T-helper 1 cell treated with Interleukin-12 subunit alpha and Interleukin-12 subunit beta and Interleukin-4 antibody, amounts not matched to agents 30 μg/mL and 1 μg/mL, for 36 hours (primary cell): ENCODE data around the gene ZNF823.

ENCODE experiments used
- H3K27ac Mint-ChIP-seq: one replicate; pipeline ENCODE4 v1.8.0; 2021; ENCODE audit warnings: mild to moderate bottlenecking, mixed read lengths
- H3K27me3 Mint-ChIP-seq: one replicate; pipeline ENCODE4 v1.8.0; 2021; ENCODE audit warnings: low read depth, mixed read lengths
- H3K36me3 Mint-ChIP-seq: one replicate; pipeline ENCODE4 v1.8.0; 2021; ENCODE audit warnings: low read depth, mixed read lengths
- H3K4me1 Mint-ChIP-seq: one replicate; pipeline ENCODE4 v1.8.0; 2021; ENCODE audit warnings: low read depth, mixed read lengths
- H3K4me3 Mint-ChIP-seq: one replicate; pipeline ENCODE4 v1.8.0; 2021; ENCODE audit warnings: mild to moderate bottlenecking, moderate library complexity, mixed read lengths
- H3K9me3 Mint-ChIP-seq: one replicate; pipeline ENCODE4 v1.8.0; 2021; ENCODE audit warnings: mixed read lengths

ZNF823 gene

GRCh38 chr19:11705474-11705873 is 33.3 kb downstream of the ZNF823 start:
- Mint-ChIP-seq H3K9me3 (peaks cover 37% of the 10 kb centered on the region), H3K27me3 (no peaks in the 10 kb centered on the region), H3K4me3 (no peak overlapping the region), H3K36me3 (no peaks in the 10 kb centered on the region), H3K27ac (no peak overlapping the region), H3K4me1 (no peaks in the 10 kb centered on the region)

- H3K4me3 Mint-ChIP-seq: no peak overlapping the region
- peaks cover 28% of the 10 kb centered on the region for H3K9me3 Mint-ChIP-seq
- H3K4me1 Mint-ChIP-seq: no peaks in the 10 kb centered on the region
- H3K27me3 Mint-ChIP-seq: no peaks in the 10 kb centered on the region
- no peak overlapping the region for H3K27ac Mint-ChIP-seq
- no peaks in the 10 kb centered on the region for H3K36me3 Mint-ChIP-seq
These were observed 34.1 kb downstream of the ZNF823 start for GRCh38 chr19:11704626-11705025.

GRCh38 chr19:11699931-11700794 is 38.6 kb downstream of the ZNF823 start:
- H3K36me3 Mint-ChIP-seq: no peaks in the 10 kb centered on the region
- H3K4me1 Mint-ChIP-seq: no peaks in the 10 kb centered on the region
- H3K27ac Mint-ChIP-seq: no peak overlapping the region
- peaks cover 4% of the 10 kb centered on the region for H3K27me3 Mint-ChIP-seq
- H3K9me3 Mint-ChIP-seq: peaks cover 12% of the 10 kb centered on the region
- no peak overlapping the region for H3K4me3 Mint-ChIP-seq

DNA sequence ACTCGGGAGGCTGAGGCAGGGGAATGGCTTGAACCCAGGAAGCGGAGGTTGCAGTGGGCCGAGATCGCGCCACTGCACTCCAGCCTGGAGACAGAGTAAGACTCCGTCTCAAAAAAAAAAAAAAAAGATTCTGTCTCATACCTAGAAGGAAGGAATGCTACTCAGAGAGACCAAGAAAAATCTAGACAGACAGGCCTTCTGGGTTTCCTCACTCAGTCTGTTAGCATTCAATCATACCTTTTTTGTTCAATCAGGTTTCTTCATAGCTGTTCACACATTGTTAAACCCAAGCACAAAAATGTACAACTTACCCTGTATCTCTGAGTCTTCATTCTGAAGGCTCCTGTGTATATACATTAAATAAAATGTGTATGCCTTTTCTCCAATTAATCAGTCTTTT is 40.5 kb downstream of the ZNF823 start:
- Mint-ChIP-seq H3K27me3 (peaks cover 20% of the 10 kb centered on the region), H3K36me3 (no peaks in the 10 kb centered on the region), H3K4me1 (peaks cover 8% of the 10 kb centered on the region), H3K9me3 (peaks cover 12% of the 10 kb centered on the region), H3K4me3 (no peak overlapping the region), H3K27ac (no peak overlapping the region)

DNA sequence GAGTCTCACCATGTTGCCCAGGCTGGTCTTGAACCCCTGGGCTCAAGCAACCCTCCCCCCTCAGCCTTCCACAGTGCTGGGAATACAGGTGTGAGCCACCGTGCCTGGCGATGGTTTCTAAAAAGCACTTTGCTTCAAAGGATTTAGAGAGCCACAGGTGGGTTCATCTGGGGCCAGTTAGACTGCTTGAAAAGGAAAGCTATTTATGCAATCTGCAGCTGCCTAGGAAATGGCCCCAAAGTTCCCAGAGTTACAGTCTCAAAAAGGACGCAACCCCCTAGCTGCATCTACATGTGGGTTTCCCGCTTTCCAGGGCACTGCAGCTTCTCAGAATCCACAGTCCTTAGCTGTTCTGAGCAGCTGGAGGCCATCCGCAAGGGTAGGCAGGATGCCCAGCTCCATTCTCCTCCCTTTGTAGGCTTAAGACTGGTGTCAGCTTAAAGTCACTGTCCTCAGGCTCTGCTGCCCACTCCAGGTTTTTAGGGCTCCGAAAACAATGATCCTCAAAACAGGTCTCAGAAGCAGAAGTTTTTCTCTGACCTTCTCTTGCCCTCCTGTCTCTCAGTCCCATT is 41.4 kb downstream of the ZNF823 start:
- Mint-ChIP-seq H3K36me3 (no peaks in the 10 kb centered on the region), H3K27me3 (peaks cover 23% of the 10 kb centered on the region), H3K4me3 (no peak overlapping the region), H3K27ac (no peak overlapping the region), H3K4me1 (peaks cover 8% of the 10 kb centered on the region), H3K9me3 (peaks cover 9% of the 10 kb centered on the region)

- H3K27me3 Mint-ChIP-seq: peaks cover 23% of the 10 kb centered on the region
- peak overlapping the region; percentile 87 for H3K4me3 Mint-ChIP-seq
- H3K9me3 Mint-ChIP-seq: peaks cover 18% of the 10 kb centered on the region
- peaks cover 8% of the 10 kb centered on the region for H3K4me1 Mint-ChIP-seq
- H3K36me3 Mint-ChIP-seq: peaks cover 1% of the 10 kb centered on the region
- no peak overlapping the region for H3K27ac Mint-ChIP-seq
These were observed 44.0 kb downstream of the ZNF823 start for GRCh38 chr19:11694533-11695439.

DNA sequence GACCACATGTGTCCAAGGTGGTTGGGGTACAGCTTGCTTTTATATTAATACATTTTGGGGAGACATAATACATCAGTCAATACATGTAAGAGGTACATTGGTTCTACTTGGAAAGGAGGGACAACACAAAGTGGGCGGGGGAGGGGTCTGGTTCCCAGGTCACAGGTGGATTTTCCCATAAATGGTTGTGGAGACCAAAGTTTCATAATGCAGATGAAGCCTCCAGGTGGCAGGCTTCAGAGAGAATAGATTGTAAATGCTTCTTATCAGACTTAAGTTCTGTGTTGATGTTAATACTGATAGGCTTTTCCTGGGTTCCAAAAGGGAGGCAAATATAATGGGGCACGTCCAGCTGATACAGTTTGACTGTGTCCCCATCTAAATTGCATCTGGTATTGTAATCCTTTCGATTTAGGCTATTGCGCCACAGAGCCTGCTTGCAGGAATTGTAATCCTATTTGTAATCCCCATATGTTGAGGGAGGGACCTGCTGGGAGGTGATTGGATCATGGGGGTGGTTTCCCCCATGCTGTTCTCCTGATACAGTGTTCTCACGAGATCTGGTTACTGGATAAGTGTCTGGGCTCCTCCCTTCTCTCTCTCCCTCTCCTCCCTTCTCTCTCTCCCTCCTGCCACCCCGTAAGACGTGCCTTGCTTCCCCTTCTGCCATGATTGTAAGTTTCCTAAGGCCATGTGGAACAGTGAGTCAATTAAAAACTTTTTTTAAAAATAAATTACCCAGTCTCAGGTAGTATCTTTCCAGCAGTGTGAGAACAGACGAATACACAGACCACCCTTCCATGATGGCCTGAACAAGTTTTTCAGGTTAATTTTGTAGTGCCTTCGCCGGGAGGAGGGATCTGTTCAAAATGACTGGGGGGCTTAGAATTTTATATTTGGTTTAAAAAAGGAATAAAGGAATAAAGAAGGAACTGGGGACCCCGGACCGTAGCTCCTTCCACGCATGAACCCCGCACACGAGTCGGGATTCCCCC is 44.9 kb downstream of the ZNF823 start:
- peaks cover 23% of the 10 kb centered on the region for H3K27me3 Mint-ChIP-seq
- no peak overlapping the region for H3K27ac Mint-ChIP-seq
- peaks cover 8% of the 10 kb centered on the region for H3K4me1 Mint-ChIP-seq
- H3K36me3 Mint-ChIP-seq: peaks cover 3% of the 10 kb centered on the region
- peak overlapping the region; percentile 10 for H3K4me3 Mint-ChIP-seq
- H3K9me3 Mint-ChIP-seq: peaks cover 26% of the 10 kb centered on the region

DNA sequence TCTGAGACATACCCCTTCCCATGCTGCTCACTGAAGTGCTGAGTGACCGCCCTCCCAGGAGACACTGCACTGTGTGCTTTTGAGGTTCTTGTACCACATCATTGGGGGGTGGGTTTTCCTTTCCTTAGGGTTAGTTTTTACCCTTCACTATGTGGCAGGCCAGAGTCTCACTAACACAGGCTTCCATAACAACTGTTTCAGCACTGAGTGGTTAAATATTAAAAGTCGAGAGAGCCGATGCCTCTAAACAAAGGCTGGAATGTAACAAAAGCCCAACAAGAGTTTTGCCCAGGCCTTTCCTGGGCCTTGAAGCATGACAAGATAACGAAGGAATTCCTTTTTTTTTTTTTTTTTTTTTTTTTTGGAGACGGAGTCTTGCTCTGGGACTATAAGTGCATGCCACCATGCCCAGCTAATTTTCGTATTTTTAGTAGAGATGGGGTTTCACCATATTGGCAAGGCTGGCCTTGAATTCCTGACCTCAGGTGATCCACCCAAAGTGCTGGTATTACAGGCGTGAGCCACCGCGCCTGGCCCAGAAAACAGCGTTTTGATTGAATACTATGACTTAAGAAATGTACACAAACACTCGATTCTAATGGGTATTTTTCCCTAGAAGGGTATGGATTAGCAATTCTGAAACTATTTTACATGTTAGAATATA is 46.5 kb downstream of the ZNF823 start:
- Mint-ChIP-seq H3K9me3 (peaks cover 35% of the 10 kb centered on the region), H3K27me3 (peaks cover 23% of the 10 kb centered on the region), H3K4me3 (no peak overlapping the region), H3K27ac (no peak overlapping the region), H3K4me1 (peaks cover 8% of the 10 kb centered on the region), H3K36me3 (peaks cover 3% of the 10 kb centered on the region)

- peaks cover 13% of the 10 kb centered on the region for H3K36me3 Mint-ChIP-seq
- peaks cover 4% of the 10 kb centered on the region for H3K4me1 Mint-ChIP-seq
- H3K27ac Mint-ChIP-seq: no peak overlapping the region
- no peaks in the 10 kb centered on the region for H3K27me3 Mint-ChIP-seq
- peaks cover 68% of the 10 kb centered on the region for H3K9me3 Mint-ChIP-seq
- no peak overlapping the region for H3K4me3 Mint-ChIP-seq
These were observed 52.8 kb downstream of the ZNF823 start for GRCh38 chr19:11685676-11686650.

DNA sequence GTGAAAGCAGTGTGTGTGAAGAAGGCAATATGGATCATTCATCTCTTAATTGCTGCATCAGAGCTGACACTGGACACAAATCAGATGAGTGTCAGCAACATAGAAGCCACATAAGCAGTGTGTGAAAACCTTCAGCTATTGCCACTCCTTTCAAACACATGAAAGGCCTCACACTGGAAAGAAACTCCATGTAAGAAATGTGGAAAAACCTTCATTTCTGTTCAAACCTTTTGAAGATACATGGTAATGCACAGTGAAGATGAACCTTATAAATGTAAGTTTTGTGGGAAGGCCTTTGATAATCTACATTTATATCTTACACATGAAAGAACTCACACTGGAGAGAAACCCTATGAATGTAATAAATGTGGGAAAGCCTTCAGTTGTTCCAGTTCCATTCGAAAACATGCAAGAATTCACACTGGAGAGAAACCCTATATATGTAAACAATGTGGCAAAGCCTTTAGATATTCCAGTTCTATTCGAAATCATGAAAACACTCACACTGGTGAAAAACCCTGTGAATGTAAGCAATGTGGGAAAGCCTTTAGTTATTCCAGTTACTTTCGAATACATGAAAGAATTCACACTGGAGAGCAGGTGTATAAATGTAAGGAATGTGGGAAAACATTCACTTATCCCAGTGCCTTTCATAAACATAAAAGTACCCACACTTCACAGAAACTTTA is 53.6 kb downstream of the ZNF823 start:
- H3K9me3 Mint-ChIP-seq: peaks cover 74% of the 10 kb centered on the region
- H3K4me3 Mint-ChIP-seq: no peak overlapping the region
- H3K27me3 Mint-ChIP-seq: no peaks in the 10 kb centered on the region
- no peak overlapping the region for H3K27ac Mint-ChIP-seq
- H3K4me1 Mint-ChIP-seq: peaks cover 4% of the 10 kb centered on the region
- peaks cover 15% of the 10 kb centered on the region for H3K36me3 Mint-ChIP-seq

DNA sequence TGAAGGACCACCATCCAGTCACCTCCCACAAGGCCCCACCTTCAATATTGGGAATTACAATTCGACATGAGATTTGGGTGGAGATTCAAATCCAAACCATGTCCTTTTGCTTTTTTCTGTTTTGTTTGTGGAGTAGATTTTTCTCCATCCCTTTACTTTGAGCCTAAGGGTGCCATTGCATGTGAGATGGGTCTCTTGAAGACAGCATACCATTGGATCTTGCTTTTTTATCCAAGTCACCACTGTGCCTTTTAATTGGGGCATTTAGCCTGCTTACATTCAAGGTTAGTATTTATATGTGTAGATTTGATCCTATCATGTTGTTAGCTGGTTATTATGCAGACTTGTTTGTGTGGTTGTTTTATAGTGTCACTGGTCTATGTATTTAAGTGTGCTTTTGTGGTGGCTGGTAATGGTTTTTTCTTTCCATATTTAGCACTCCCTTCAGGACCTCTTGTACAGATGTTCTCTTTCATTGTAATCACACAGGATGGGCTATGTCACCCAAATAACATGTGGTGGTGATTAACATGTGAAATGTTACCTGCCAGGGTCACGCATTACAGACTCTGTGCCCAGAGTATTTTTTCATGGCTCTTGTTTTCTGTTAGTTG is 58.0 kb downstream of the ZNF823 start:
- Mint-ChIP-seq H3K27ac (no peak overlapping the region), H3K4me3 (no peak overlapping the region), H3K36me3 (peaks cover 6% of the 10 kb centered on the region), H3K9me3 (peaks cover 60% of the 10 kb centered on the region), H3K27me3 (no peaks in the 10 kb centered on the region), H3K4me1 (no peaks in the 10 kb centered on the region)

DNA sequence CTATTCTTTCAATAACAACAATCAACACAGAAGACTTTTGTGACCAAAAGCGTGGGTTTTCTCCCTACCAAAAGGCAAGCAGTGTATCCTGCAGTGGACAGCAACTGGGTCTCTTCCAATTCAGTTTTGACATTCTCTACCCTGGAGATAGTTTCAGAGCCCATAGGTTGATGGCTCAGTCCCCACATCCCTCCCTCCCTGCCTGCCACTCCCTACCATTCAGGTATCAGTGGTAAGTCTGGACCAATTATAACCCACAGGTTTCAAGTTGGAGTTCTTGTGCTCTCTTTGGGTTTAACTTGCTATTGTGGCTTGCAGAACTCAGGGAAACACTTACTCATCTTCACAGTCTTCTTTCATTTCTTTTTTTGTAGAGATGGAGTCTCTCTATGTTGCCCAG is 60.2 kb downstream of the ZNF823 start:
- H3K4me1 Mint-ChIP-seq: no peaks in the 10 kb centered on the region
- H3K9me3 Mint-ChIP-seq: peaks cover 49% of the 10 kb centered on the region
- peaks cover 3% of the 10 kb centered on the region for H3K36me3 Mint-ChIP-seq
- no peak overlapping the region for H3K27ac Mint-ChIP-seq
- H3K4me3 Mint-ChIP-seq: no peak overlapping the region
- no peaks in the 10 kb centered on the region for H3K27me3 Mint-ChIP-seq
